ENCODE results near the gene UNK. TPM values are rescaled to one million over a fixed set of nuclear protein-coding genes. Genes with fewer than 3 reads are reported as not detected.

The UNK gene
- polyA plus RNA-seq, 2 of the 4 experiments (the other 2 are of a cell fraction), result 27.0 to 34.5 TPM

DNA sequence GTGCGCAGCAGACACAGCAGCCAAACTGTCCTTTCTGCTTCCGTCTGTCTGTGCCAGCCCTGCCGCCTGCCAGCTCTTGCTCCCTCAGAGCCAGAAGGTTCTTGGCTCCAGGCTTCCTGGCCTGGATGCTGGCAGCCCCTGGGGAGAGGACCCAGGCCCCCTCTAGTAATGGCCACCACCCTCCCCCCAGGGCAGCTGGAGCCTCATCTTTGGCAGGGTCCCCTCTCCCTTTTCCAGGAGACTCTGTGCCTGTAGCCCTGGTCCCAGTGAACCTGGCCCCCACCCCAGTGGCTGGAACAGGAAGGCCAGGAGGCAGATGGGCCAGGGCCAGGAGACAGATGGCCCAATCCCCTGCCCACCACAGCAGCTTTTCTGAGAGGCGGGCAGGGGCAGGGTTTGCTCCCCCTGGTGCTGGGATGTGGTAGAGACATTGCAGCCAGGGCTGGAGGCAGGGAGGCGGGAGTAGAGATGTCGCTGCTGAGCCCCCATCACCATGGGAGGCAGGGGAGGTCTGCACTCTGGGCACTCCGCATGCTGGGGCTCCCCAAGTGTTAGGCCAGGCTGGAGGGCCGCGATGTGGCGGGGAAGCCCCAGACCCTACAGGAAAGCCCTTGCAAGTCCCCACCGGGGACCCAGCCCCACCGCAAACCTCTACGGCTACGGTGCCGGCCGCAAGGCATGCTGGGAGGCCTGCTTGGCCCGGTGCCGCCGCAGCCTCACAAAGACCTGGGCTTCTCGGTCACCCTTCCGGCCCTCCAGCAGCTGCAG lies 42.9 kb downstream of the UNK start:
- Histone ChIP-seq H3K4me3 (no peak overlapping the region), H3K4me1 (peaks cover 5% of the 10 kb centered on the region; the same call in 1 of the 3 replicates), H3K4me2 (no peak overlapping the region), H3K27ac (peak overlapping the region in 1 of 2 experiments; percentile 27; a peak in 2 of 6 replicates), H3K9me3 (no peaks in the 10 kb centered on the region)
- 64% methylated on average over 16 of the region's 21 CpGs for WGBS (ENCODE audit: missing lambda C conversion rate)
- FAIRE-seq, result no peak
- CTCF ChIA-PET, result interaction anchor here (0.6 to 37.0 kb wide), 26 partner anchors 0 to 161 kb away, joined by 3 to 691 read pairs (median 6); partner anchors contain the start of genes GALK1, RECQL5, SAP30BP and TRIM47
- POLR2A ChIA-PET, result interaction anchor here (0.8 to 4.4 kb wide), 3 partner anchors 28 to 51 kb away, joined by 3 to 20 read pairs (median 3); partner anchors contain the start of gene WBP2
- TF ChIP-seq RAD21 (conservative IDR thresholded peaks at IDR 0.05 in 1 of 2, IDR thresholded peaks at IDR 0.05 in 1 of 2), result peak; percentile 40 to 45; a peak in 3 of 5 replicates
- TF ChIP-seq, protein P1, sequence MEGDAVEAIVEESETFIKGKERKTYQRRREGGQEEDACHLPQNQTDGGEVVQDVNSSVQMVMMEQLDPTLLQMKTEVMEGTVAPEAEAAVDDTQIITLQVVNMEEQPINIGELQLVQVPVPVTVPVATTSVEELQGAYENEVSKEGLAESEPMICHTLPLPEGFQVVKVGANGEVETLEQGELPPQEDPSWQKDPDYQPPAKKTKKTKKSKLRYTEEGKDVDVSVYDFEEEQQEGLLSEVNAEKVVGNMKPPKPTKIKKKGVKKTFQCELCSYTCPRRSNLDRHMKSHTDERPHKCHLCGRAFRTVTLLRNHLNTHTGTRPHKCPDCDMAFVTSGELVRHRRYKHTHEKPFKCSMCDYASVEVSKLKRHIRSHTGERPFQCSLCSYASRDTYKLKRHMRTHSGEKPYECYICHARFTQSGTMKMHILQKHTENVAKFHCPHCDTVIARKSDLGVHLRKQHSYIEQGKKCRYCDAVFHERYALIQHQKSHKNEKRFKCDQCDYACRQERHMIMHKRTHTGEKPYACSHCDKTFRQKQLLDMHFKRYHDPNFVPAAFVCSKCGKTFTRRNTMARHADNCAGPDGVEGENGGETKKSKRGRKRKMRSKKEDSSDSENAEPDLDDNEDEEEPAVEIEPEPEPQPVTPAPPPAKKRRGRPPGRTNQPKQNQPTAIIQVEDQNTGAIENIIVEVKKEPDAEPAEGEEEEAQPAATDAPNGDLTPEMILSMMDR (IDR thresholded peaks at IDR 0.05), result peak; percentile 55
- TF ChIP-seq SMC3 (IDR thresholded peaks at IDR 0.05), result peak; percentile 54
- no peak for TF ChIP-seq EHF (CRISPR knock-in tag; IDR thresholded peaks at IDR 0.05)
- DNase-seq (ENCODE audit: low read depth in 1 of 2, low spot score in 1 of 2), result peak; percentile 44 to 92
- peak; percentile 73 to 86; a peak in 5 of 6 replicates for ATAC-seq

DNA sequence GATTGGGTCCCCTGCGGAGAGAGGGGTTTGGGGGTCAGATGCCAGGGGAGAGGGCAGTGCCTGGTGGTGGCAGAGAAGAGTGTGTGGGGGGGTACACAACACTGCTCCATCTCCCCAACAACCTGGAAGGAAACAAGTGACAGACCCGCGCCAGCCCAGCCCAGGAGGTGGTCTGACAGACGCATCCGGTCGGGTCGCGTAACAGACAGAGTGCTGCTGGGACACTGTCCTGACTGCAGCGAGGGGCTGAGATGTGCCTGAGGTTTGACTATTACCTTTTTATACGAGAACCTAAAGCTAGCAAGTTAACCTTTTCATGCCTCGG lies 43.4 kb downstream of the UNK start:
- no peak overlapping the region for H3K4me3 ChIP-seq
- H3K4me1 ChIP-seq, result peaks cover 5% of the 10 kb centered on the region; the same call in 1 of the 3 replicates
- H3K9me3 ChIP-seq, result no peaks in the 10 kb centered on the region
- peak overlapping the region in 1 of 2 experiments; percentile 27; a peak in 1 of 6 replicates for H3K27ac ChIP-seq
- no peak overlapping the region for H3K4me2 ChIP-seq
- WGBS (ENCODE audit: missing lambda C conversion rate), result 87% methylated on average over 10 of the region's 11 CpGs
- FAIRE-seq (no peak), ATAC-seq (no peak), DNase-seq (ENCODE audit: low read depth in 1 of 2, low spot score in 1 of 2) (no peak)
- POLR2A ChIA-PET, result interaction anchor here (4.4 kb wide), 1 partner anchor 48 kb away, joined by 20 read pairs; a partner anchor contains a TSS
- TF ChIP-seq CBX8 (IDR thresholded peaks at IDR 0.05), result no peak
- no peak for TF ChIP-seq CHD2 (IDR thresholded peaks at IDR 0.05; ENCODE audit: low read length, partially characterized antibody)
- TF ChIP-seq NPAS2 (CRISPR knock-in tag; IDR thresholded peaks at IDR 0.05; ENCODE audit: borderline replicate concordance), result no peak
- no peak for TF ChIP-seq ZFP36 (IDR thresholded peaks at IDR 0.05; ENCODE audit: borderline replicate concordance, partially characterized antibody)
- TF ChIP-seq, protein P2, sequence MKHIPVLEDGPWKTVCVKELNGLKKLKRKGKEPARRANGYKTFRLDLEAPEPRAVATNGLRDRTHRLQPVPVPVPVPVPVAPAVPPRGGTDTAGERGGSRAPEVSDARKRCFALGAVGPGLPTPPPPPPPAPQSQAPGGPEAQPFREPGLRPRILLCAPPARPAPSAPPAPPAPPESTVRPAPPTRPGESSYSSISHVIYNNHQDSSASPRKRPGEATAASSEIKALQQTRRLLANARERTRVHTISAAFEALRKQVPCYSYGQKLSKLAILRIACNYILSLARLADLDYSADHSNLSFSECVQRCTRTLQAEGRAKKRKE (CRISPR knock-in tag; IDR thresholded peaks at IDR 0.05; ENCODE audit: low read depth), result no peak
- no peak for TF ChIP-seq EHF (CRISPR knock-in tag; IDR thresholded peaks at IDR 0.05)
- TF ChIP-seq ZNF302 (CRISPR knock-in tag; IDR thresholded peaks at IDR 0.05), result no peak
- no peak for TF ChIP-seq RAD21 (conservative IDR thresholded peaks at IDR 0.05 in 1 of 2, IDR thresholded peaks at IDR 0.05 in 1 of 2)
- TF ChIP-seq RNF2 (IDR thresholded peaks at IDR 0.05; ENCODE audit: borderline replicate concordance, low read depth), result no peak
- TF ChIP-seq BHLHE40 (IDR thresholded peaks at IDR 0.05; ENCODE audit: low read depth, low read length), result no peak
- TF ChIP-seq RCOR1 (IDR thresholded peaks at IDR 0.05; ENCODE audit: low read depth, low read length), result no peak
- CTCF ChIA-PET, result interaction anchor here (0.6 to 37.0 kb wide), 20 partner anchors 1 to 194 kb away, joined by 3 to 691 read pairs (median 5); partner anchors contain the start of genes GALK1, SMIM5, UNC13D and UNK

DNA sequence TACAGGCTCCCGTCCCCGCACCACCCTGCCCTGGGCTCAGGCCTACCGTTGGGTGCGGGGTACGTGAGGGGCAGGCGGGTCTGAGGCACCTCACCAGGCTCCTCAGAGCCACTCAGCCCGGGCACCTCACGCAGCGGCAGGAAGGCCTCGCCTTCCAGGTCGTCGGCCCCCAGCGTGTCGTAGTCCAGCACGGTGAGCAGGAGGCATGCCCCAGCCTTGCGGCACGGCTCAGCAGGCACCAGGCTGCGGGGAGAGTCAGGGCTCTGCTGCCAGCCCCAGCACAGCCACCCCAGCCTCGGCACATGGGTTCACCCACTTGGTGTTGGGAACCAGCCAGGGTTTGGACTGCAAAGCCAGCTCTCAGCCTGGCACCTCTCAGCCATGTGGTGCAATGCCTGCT lies 44.1 kb downstream of the UNK start:
- WGBS (ENCODE audit: missing lambda C conversion rate), result 94% methylated on average over 19 of the region's 19 CpGs
- TF ChIP-seq KDM1A (IDR thresholded peaks at IDR 0.05; ENCODE audit: low read depth) (no peak), CHD2 (IDR thresholded peaks at IDR 0.05; ENCODE audit: low read length, partially characterized antibody) (no peak), EHMT2 (IDR thresholded peaks at IDR 0.05; ENCODE audit: low read depth) (no peak), HOXB13 (CRISPR knock-in tag; IDR thresholded peaks at IDR 0.05; ENCODE audit: low read depth) (no peak), CEBPB (IDR thresholded peaks at IDR 0.05) (no peak), EHF (CRISPR knock-in tag; IDR thresholded peaks at IDR 0.05) (no peak), MYC (IDR thresholded peaks at IDR 0.05; ENCODE audit: borderline replicate concordance, low read length) (no peak), CBX8 (IDR thresholded peaks at IDR 0.05) (no peak), NFE2L2 (conservative IDR thresholded peaks at IDR 0.05; ENCODE audit: low read length) (no peak), RNF2 (IDR thresholded peaks at IDR 0.05; ENCODE audit: borderline replicate concordance, low read depth) (no peak), TFCP2L1 (CRISPR knock-in tag; IDR thresholded peaks at IDR 0.05) (no peak), ZNF302 (CRISPR knock-in tag; IDR thresholded peaks at IDR 0.05) (no peak), NPAS2 (CRISPR knock-in tag; IDR thresholded peaks at IDR 0.05; ENCODE audit: borderline replicate concordance) (no peak), BHLHE40 (IDR thresholded peaks at IDR 0.05; ENCODE audit: low read depth, low read length) (no peak), FOSB (CRISPR knock-in tag; IDR thresholded peaks at IDR 0.05) (no peak)
- TF ChIP-seq, protein P3, sequence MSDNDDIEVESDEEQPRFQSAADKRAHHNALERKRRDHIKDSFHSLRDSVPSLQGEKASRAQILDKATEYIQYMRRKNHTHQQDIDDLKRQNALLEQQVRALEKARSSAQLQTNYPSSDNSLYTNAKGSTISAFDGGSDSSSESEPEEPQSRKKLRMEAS (IDR thresholded peaks at IDR 0.05), result no peak
- TF ChIP-seq, protein P4, sequence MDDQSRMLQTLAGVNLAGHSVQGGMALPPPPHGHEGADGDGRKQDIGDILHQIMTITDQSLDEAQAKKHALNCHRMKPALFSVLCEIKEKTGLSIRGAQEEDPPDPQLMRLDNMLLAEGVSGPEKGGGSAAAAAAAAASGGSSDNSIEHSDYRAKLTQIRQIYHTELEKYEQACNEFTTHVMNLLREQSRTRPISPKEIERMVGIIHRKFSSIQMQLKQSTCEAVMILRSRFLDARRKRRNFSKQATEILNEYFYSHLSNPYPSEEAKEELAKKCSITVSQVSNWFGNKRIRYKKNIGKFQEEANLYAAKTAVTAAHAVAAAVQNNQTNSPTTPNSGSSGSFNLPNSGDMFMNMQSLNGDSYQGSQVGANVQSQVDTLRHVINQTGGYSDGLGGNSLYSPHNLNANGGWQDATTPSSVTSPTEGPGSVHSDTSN (IDR thresholded peaks at IDR 0.05), result no peak
- ChIA-PET POLR2A (no interaction called here), CTCF (interaction anchor here (0.6 to 37.0 kb wide), 17 partner anchors 2 to 195 kb away, joined by 3 to 691 read pairs (median 6); partner anchors contain the start of genes GALK1, SMIM5, TRIM47 and UNC13D)
- no peak for DNase-seq (ENCODE audit: low read depth in 1 of 2, low spot score in 1 of 2)
- Histone ChIP-seq H3K4me2 (no peak overlapping the region), H3K9me3 (no peaks in the 10 kb centered on the region), H3K4me3 (no peak overlapping the region), H3K27ac (no peak overlapping the region), H3K4me1 (peaks cover 5% of the 10 kb centered on the region; the same call in 1 of the 3 replicates)
- FAIRE-seq, result no peak
- ATAC-seq, result no peak
